Uterus (tissue), 4 donors: Measurements from ENCODE around the gene KCNMA1. TPM values are rescaled to one million over a fixed set of nuclear protein-coding genes. Genes with fewer than 3 reads are reported as not detected.
A peak's percentile ranks its signal among the peaks of the same experiment; 100 is the strongest.

Experiments
- DNase-seq, 2 donors: peaks; one replicate each; pipeline ENCODE4 v3.0.0-alpha.2; 2019 to 2020
- H3K27ac ChIP-seq, 2 donors: fragments of 200-600 bp; sonication (generic); 1 replicate in 1 of 2; 2 replicates in 1 of 2; pipeline ENCODE4 v1.5.1; 2016 to 2018
- H3K27me3 ChIP-seq, 2 donors: fragments of 200-600 bp; sonication (generic); one replicate each; pipeline ENCODE4 v1.5.1; 2018 to 2019; ENCODE audit warnings: control low read depth in 1 of 2
- H3K36me3 ChIP-seq, 2 donors: fragments of 200-600 bp; sonication (generic); one replicate each; pipeline ENCODE4 v1.5.1; 2019; ENCODE audit warnings: control low read depth in 1 of 2
- H3K4me1 ChIP-seq, 2 donors: fragments of 200-600 bp; sonication (generic); one replicate each; pipeline ENCODE4 v1.5.1; 2018 to 2019; ENCODE audit warnings: control low read depth in 1 of 2
- H3K4me3 ChIP-seq, 2 donors: fragments of 200-600 bp; sonication (generic); 1 replicate in 1 of 2; 2 replicates in 1 of 2; pipeline ENCODE4 v1.5.1; 2018 to 2019; ENCODE audit warnings: mild to moderate bottlenecking in 1 of 2
- H3K9me3 ChIP-seq, 2 donors: fragments of 200-600 bp; sonication (generic); one replicate each; pipeline ENCODE4 v1.5.1; 2019; ENCODE audit warnings: control low read depth in 1 of 2
- POLR2A ChIP-seq, 2 donors: fragments of 450-650 bp; IDR thresholded peaks; one replicate each; pipeline ENCODE4 v1.6.1; 2016; ENCODE audit warnings: antibody characterized with exemption in 2 of 2, mild to moderate bottlenecking in 1 of 2, moderate library complexity in 1 of 2
- intact Hi-C: fragments of 100-400 bp; cut with DNase I; formaldehyde crosslinking; loops from one replicate; pipeline ENCODE4 v1.15.1; 2023; ENCODE audit warnings: low total_unique reads
- total RNA-seq, 4 donors: library from RNA; depleted of rRNA in 3 of 4; stranded (reverse); fragments of >200 nt in 3 of 4; gene quantifications; one replicate each; pipeline versions ENCODE4 v1.1.0 to v1.2.4, GENCODE V29; 2014 to 2023
- TF ChIP-seq, protein P1 (sequence below), 4 experiments: fragments of 200-600 bp in 2 of 4; fragments of 450-650 bp in 2 of 4; sonication (generic) in 2 of 4; IDR thresholded peaks; one replicate each; pipeline ENCODE4 v1.5.1; 2016 to 2019; ENCODE audit warnings: antibody characterized with exemption in 4 of 4, mild to moderate bottlenecking in 2 of 4, moderate library complexity in 1 of 4
- donor health status: DM: yes; HTN: yes; CAD: no.

KCNMA1 gene
- total RNA-seq, 4 donors from 2014 or later = 86.2 to 236 (median 164) TPM

DNA sequence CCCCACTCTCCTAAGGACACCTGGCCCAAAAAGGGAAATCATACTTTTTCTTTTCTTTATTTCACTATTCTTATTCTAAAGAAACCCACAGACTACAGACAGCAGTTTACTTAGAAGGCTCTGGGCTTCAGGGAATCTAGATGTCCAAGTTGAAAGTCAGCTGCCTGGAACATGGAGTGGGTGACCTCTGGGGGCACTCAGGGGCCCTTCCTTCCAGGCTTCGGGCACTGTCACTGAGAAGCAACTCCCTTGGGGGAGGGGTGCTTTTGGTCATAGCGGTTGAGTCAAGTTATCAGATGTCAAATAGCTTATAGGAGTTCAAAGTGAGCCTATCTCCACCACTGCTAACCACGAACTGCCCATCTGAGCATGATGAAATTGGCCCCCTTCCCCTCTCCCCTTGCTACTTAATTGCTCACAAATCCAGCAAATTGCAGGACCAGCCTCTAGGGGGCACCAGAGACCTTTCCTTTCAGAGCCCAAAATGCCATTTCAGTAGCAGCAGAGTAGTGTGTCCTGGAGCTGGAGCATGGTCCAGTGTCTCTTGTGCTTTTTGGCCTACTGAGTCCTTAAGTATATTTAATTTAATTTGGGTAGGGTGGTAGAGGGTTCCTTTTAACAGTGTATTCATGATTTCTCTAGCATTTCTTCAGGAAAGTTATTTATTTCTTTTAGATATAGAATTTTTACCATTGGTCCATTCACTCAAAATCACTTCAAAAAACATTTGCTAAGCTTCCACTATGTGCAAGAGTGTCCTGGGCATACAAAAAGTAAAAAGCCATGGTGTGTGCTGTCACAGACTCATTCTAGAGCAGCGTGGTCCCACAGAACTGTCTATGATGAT is 463.8 kb downstream of the KCNMA1 start:
- no peaks in the 10 kb centered on the region for H3K9me3 ChIP-seq
- H3K27me3 ChIP-seq = no peaks in the 10 kb centered on the region
- H3K4me3 ChIP-seq = no peak overlapping the region
- no peak for TF ChIP-seq POLR2A (IDR thresholded peaks at IDR 0.05)
- TF ChIP-seq, protein P1, sequence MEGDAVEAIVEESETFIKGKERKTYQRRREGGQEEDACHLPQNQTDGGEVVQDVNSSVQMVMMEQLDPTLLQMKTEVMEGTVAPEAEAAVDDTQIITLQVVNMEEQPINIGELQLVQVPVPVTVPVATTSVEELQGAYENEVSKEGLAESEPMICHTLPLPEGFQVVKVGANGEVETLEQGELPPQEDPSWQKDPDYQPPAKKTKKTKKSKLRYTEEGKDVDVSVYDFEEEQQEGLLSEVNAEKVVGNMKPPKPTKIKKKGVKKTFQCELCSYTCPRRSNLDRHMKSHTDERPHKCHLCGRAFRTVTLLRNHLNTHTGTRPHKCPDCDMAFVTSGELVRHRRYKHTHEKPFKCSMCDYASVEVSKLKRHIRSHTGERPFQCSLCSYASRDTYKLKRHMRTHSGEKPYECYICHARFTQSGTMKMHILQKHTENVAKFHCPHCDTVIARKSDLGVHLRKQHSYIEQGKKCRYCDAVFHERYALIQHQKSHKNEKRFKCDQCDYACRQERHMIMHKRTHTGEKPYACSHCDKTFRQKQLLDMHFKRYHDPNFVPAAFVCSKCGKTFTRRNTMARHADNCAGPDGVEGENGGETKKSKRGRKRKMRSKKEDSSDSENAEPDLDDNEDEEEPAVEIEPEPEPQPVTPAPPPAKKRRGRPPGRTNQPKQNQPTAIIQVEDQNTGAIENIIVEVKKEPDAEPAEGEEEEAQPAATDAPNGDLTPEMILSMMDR (IDR thresholded peaks at IDR 0.05) = peak; percentile 87 to 93 (median 91)
- DNase-seq = peak; percentile 74 to 83
- H3K4me1 ChIP-seq = no peaks in the 10 kb centered on the region
- no peaks in the 10 kb centered on the region for H3K36me3 ChIP-seq
- intact Hi-C loops = loop anchor here (5.0 kb wide), 1 partner anchor 468 kb away; no protein-coding TSS in a partner anchor
- peak overlapping the region; percentile 74 to 78 for H3K27ac ChIP-seq

DNA sequence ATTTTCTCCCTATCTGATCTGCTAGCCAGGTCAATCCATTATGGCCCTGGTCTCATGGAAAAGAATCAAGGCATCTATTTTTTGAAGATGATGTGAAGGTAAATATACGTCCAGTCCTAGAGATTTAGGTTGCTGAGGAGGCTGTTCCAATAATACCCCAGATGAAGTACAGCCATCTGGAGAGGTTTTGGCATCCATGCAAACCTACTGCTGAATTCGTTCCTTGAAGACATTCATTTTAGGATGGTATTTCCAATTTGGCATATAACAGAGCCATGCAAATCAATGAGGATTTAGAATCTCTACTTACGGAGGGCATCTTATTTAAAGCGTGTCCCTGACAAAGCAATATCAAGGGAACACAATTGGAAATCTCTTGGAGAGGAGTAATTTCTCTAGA is 465.5 kb downstream of the KCNMA1 start:
- H3K4me1 ChIP-seq = no peaks in the 10 kb centered on the region
- no peak overlapping the region for H3K4me3 ChIP-seq
- intact Hi-C loops = loop anchor here (5.0 kb wide), 1 partner anchor 470 kb away; no protein-coding TSS in a partner anchor
- DNase-seq = no peak
- H3K27ac ChIP-seq = no peak overlapping the region
- H3K9me3 ChIP-seq = no peaks in the 10 kb centered on the region
- no peaks in the 10 kb centered on the region for H3K36me3 ChIP-seq
- H3K27me3 ChIP-seq = no peaks in the 10 kb centered on the region
- TF ChIP-seq, protein P1 (IDR thresholded peaks at IDR 0.05) = no peak
- no peak for TF ChIP-seq POLR2A (IDR thresholded peaks at IDR 0.05)

DNA sequence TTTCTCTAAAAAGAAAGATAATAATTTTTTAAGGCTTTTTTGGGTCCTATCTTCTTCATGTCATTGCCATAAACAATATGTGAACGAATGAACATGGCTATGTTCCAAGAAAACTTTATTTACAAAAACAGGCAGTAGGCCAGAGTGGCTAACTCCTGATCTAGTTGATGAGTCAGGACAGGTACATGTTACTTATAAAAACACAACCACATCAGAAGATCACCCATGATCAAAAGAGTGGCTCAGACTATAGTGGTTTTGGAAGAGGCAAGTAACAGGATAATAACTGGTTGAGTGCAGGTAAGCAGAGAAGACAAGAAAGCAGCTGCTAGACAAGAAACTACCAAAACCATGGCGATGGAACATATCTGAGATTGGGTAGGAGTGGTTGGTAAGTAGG is 468.7 kb downstream of the KCNMA1 start:
- H3K4me3 ChIP-seq = no peak overlapping the region
- DNase-seq = no peak
- H3K9me3 ChIP-seq = no peaks in the 10 kb centered on the region
- H3K4me1 ChIP-seq = no peaks in the 10 kb centered on the region
- H3K27ac ChIP-seq = peak overlapping the region in 1 of 2 donors; percentile 21
- H3K36me3 ChIP-seq = no peaks in the 10 kb centered on the region
- H3K27me3 ChIP-seq = no peaks in the 10 kb centered on the region
- TF ChIP-seq, protein P1 (IDR thresholded peaks at IDR 0.05) = no peak
- TF ChIP-seq POLR2A (IDR thresholded peaks at IDR 0.05) = no peak
- intact Hi-C loops = no loop called here

DNA sequence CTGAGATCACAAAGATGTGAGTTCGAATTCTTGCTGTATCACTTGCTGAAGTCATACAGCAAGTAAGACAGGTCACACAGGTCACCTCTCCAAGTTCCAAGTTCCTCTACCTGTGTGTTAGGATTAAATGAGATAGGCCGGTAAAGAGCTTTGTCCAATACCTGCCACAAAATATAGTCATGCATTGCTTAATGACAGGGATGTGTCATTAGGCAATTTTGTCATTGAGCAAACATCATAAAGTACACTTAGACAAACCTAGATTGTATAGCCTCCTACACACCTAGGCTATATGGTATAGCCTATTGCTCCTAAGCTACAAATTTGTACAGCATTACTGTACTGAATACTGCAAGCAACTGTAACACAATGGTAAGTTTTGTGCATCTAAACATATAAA is 469.4 kb downstream of the KCNMA1 start:
- no peak overlapping the region for H3K27ac ChIP-seq
- H3K27me3 ChIP-seq = no peaks in the 10 kb centered on the region
- intact Hi-C loops = no loop called here

More for the DNA sequence above, 469.4 kb downstream of the KCNMA1 start:
- TF ChIP-seq, protein P1 (IDR thresholded peaks at IDR 0.05) = no peak
- TF ChIP-seq POLR2A (IDR thresholded peaks at IDR 0.05) = no peak
- DNase-seq = no peak
- Histone ChIP-seq H3K4me3 (no peak overlapping the region), H3K9me3 (no peaks in the 10 kb centered on the region), H3K36me3 (no peaks in the 10 kb centered on the region), H3K4me1 (no peaks in the 10 kb centered on the region)
